Transverse colon (tissue), 4 donors: ENCODE data around the gene NUBP1.

Source experiments
- POLR2A ChIP-seq: fragments of 450-650 bp; IDR thresholded peaks from one replicate; pipeline ENCODE4 v1.6.1; 2016; ENCODE audit warnings: antibody characterized with exemption, mild to moderate bottlenecking, moderate library complexity
- POLR2AphosphoS5 ChIP-seq, 3 donors: sonication (generic); formaldehyde crosslinking; IDR thresholded peaks; one replicate each; pipeline ENCODE4 v1.6.1; 2016; ENCODE audit warnings: antibody characterized with exemption in 3 of 3
- TF ChIP-seq, protein P1 (sequence below), 5 experiments: fragments of 200-600 bp in 3 of 5; fragments of 450-650 bp in 2 of 5; sonication (generic) in 3 of 5; IDR thresholded peaks; 1 replicate in 2 of 5; 2 replicates in 3 of 5; pipeline ENCODE4 v1.5.1; 2016 to 2017; ENCODE audit warnings: antibody characterized with exemption in 5 of 5, inconsistent platforms in 3 of 5, mild to moderate bottlenecking in 2 of 5, moderate library complexity in 1 of 5

DNA sequence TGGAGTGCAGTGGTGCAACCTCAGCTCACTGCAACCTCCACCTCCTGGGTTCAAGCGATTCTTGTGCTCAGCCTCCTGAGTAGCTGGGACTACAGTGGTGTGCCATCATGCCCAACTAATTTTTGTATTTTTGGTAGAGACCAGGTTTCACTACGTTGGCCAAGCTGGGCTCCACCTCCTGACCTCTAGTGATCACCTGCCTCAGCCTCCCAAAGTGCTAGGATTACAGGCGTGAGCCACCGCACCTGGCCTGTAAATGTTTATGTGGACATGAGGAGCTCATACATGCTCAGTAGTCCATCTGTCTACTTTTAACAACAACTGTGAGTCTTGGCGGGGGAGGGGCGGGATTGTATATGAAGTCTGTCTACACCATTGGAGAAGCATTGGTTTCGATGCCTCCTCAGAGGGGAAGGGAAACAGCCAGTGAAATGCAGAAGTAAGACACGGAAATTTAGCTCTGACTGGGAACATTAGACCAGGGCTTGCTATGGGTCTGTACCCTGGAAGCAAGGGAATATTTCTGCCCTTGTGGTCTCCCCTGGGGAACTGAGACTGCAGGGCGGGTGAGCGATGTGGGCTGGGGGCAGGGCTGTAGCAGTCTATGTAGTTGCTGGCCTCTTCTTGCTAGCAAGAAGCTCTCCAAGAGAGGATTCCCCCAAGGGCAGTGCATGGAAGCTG is 9.3 kb downstream of the NUBP1 start:
- TF ChIP-seq POLR2AphosphoS5 (IDR thresholded peaks at IDR 0.05) (no peak), POLR2A (no peak)
- TF ChIP-seq, protein P1, sequence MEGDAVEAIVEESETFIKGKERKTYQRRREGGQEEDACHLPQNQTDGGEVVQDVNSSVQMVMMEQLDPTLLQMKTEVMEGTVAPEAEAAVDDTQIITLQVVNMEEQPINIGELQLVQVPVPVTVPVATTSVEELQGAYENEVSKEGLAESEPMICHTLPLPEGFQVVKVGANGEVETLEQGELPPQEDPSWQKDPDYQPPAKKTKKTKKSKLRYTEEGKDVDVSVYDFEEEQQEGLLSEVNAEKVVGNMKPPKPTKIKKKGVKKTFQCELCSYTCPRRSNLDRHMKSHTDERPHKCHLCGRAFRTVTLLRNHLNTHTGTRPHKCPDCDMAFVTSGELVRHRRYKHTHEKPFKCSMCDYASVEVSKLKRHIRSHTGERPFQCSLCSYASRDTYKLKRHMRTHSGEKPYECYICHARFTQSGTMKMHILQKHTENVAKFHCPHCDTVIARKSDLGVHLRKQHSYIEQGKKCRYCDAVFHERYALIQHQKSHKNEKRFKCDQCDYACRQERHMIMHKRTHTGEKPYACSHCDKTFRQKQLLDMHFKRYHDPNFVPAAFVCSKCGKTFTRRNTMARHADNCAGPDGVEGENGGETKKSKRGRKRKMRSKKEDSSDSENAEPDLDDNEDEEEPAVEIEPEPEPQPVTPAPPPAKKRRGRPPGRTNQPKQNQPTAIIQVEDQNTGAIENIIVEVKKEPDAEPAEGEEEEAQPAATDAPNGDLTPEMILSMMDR (IDR thresholded peaks at IDR 0.05): no peak
